ENCODE measurements around the gene CCDC27. TPM values are rescaled to one million over a fixed set of nuclear protein-coding genes. Genes with fewer than 3 reads are reported as not detected.
A peak's percentile ranks its signal among the peaks of the same experiment; 100 is the strongest.

The CCDC27 gene
- total RNA-seq, 1 donor from 2014 or later = not detected

- no peak overlapping the region for H3K4me3 Mint-ChIP-seq
- no peaks in the 10 kb centered on the region for H3K36me3 Mint-ChIP-seq
- peak overlapping the region; percentile 46 for H3K27ac Mint-ChIP-seq
- Histone ChIP-seq H3K4me3 (no peak overlapping the region), H3K27ac (no peak overlapping the region), H3K9ac (no peak overlapping the region), H2AFZ (replicated peaks) (no peak overlapping the region), H3K4me1 (no peaks in the 10 kb centered on the region), H3K9me3 (ENCODE audit: low read depth) (no peaks in the 10 kb centered on the region), H4K20me1 (ENCODE audit: low read depth) (no peaks in the 10 kb centered on the region), H3F3A (ENCODE audit: low read depth) (no peaks in the 10 kb centered on the region), H3K27me3 (peaks cover 16% of the 10 kb centered on the region), H3K79me2 (ENCODE audit: low read depth) (no peaks in the 10 kb centered on the region), H3K36me3 (no peaks in the 10 kb centered on the region), H3K4me2 (no peak overlapping the region)
- no peak for DNase-seq (ENCODE audit: low spot score)
- H3K4me1 Mint-ChIP-seq = peaks cover 14% of the 10 kb centered on the region
- peaks cover 8% of the 10 kb centered on the region for H3K27me3 Mint-ChIP-seq (ENCODE audit: insufficient read depth, low read depth)
- H3K9me3 Mint-ChIP-seq = peaks cover 15% of the 10 kb centered on the region
- TF ChIP-seq EZH2 (IDR thresholded peaks at IDR 0.05) = no peak
- TF ChIP-seq CTCF (IDR thresholded peaks at IDR 0.05) = no peak
- TF ChIP-seq EZH2phosphoT487 (IDR thresholded peaks at IDR 0.05) = no peak
Measured at GRCh38 chr1:3767328-3767925, 15.2 kb downstream of the CCDC27 start.

DNA sequence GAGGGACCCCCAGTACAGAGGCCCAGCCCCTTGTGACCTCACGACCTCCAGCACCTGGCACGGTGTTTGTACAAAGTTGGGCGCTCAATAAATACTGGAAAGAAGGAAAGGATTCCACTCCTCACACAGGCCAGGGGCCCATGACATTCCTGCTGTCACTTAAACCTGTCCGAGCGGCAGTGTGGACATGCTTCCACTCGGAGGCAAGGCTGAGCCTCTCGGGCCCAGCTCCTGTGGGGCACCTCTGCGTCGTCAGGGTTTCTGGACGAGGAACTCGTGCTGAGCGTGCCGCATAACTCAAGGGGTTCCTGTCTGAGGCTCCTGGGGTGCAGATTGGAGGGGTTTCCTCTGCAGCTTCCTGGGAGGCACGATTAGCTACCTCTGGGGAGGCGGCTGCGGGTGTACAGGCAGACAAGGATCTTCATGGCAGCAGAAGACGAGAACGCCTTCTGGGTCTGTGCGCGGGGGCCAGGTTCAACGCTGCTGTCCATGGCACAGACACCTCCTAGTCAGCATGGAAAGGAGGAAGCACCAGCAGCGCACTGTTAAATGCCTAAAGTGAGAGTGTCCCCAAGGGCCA, 16.7 kb downstream of the CCDC27 start:
- Mint-ChIP-seq H3K4me1 (peaks cover 18% of the 10 kb centered on the region), H3K36me3 (no peaks in the 10 kb centered on the region), H3K9me3 (peaks cover 15% of the 10 kb centered on the region), H3K27me3 (ENCODE audit: insufficient read depth, low read depth) (peaks cover 8% of the 10 kb centered on the region), H3K27ac (no peak overlapping the region), H3K4me3 (no peak overlapping the region)
- H3K79me2 ChIP-seq (ENCODE audit: low read depth) = no peaks in the 10 kb centered on the region
- H3K9ac ChIP-seq = no peak overlapping the region
- no peak overlapping the region for H2AFZ ChIP-seq (replicated peaks)
- no peak overlapping the region for H3K27ac ChIP-seq
- peaks cover 26% of the 10 kb centered on the region for H3K27me3 ChIP-seq
- no peak for DNase-seq (ENCODE audit: low spot score)
- H3F3A ChIP-seq (ENCODE audit: low read depth) = peaks cover 5% of the 10 kb centered on the region
- H3K9me3 ChIP-seq (ENCODE audit: low read depth) = no peaks in the 10 kb centered on the region
- TF ChIP-seq EZH2 (IDR thresholded peaks at IDR 0.05) = no peak
- no peaks in the 10 kb centered on the region for H3K36me3 ChIP-seq
- peaks cover 4% of the 10 kb centered on the region for H4K20me1 ChIP-seq (ENCODE audit: low read depth)
- no peak overlapping the region for H3K4me2 ChIP-seq
- H3K4me3 ChIP-seq = no peak overlapping the region
- peaks cover 3% of the 10 kb centered on the region for H3K4me1 ChIP-seq

DNA sequence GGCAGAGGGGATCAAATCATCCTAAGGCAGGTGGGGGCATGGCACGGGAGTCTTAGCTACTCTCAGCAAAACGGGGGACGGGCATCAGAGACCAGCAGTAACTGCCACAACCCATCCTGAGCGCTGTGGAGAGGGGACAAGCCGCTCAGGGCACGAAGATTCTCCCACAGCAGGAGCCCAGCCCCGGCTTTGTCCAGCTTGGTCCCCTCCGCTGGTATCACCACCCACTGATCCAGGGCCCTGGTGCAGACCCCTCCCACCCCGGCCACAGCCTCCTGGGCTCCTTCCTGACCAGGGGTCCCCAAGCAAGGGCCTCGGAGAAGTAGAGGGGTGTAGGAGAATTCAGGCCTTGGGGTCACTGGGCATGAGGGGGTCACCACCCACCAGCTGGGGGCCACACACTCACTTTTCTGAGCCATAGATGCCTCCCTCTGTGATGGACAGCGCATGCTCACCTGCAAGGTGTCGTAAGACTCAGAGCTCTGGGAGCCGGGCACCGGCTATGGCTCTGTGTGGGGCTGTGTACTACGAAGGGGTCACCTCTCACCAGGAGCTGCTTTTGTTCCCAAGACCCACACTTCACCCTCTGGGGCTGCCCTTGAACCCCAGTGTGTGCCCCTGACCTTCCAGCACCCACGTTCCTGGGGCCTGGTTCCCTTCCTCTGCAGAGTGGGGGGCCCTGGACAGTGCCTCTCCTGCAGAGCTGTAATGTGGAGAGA, 18.0 kb downstream of the CCDC27 start:
- DNase-seq (ENCODE audit: low spot score) = no peak
- Histone ChIP-seq H3K36me3 (no peaks in the 10 kb centered on the region), H4K20me1 (ENCODE audit: low read depth) (peaks cover 4% of the 10 kb centered on the region), H3K27ac (no peak overlapping the region), H2AFZ (replicated peaks) (no peak overlapping the region), H3K27me3 (peaks cover 26% of the 10 kb centered on the region), H3K9ac (no peak overlapping the region), H3K4me3 (no peak overlapping the region), H3K9me3 (ENCODE audit: low read depth) (no peaks in the 10 kb centered on the region), H3K4me2 (no peak overlapping the region), H3K4me1 (peaks cover 7% of the 10 kb centered on the region), H3F3A (ENCODE audit: low read depth) (peaks cover 5% of the 10 kb centered on the region), H3K79me2 (ENCODE audit: low read depth) (no peaks in the 10 kb centered on the region)
- Mint-ChIP-seq H3K4me3 (peak overlapping the region; percentile 77), H3K9me3 (peaks cover 13% of the 10 kb centered on the region), H3K4me1 (peaks cover 22% of the 10 kb centered on the region), H3K27ac (no peak overlapping the region), H3K27me3 (ENCODE audit: insufficient read depth, low read depth) (peaks cover 10% of the 10 kb centered on the region), H3K36me3 (no peaks in the 10 kb centered on the region)
- TF ChIP-seq EZH2 (IDR thresholded peaks at IDR 0.05) (no peak), EZH2phosphoT487 (IDR thresholded peaks at IDR 0.05) (no peak), CTCF (IDR thresholded peaks at IDR 0.05) (no peak)

Measured in neural progenitor cell (in vitro differentiated cells).